Parathyroid adenoma (tissue), 2 donors: ENCODE results near the gene PRDM16.

Experiments used
- H2AFZ ChIP-seq: fragments of 300-600 bp; sonication (generic); one replicate; pipeline ENCODE4 v1.7.0; 2017; ENCODE audit warnings: antibody characterized with exemption, mild to moderate bottlenecking
- H3K27ac ChIP-seq: fragments of 300-600 bp; sonication (generic); one replicate; pipeline ENCODE4 v1.7.0; 2017
- H3K27me3 ChIP-seq: fragments of 300-600 bp; sonication (generic); one replicate; pipeline ENCODE4 v1.7.0; 2017; ENCODE audit warnings: low read length; ENCODE audit not compliant: control insufficient read depth, insufficient read depth
- H3K36me3 ChIP-seq: fragments of 300-600 bp; sonication (generic); one replicate; pipeline ENCODE4 v1.7.0; 2017; ENCODE audit warnings: low read length; ENCODE audit not compliant: control insufficient read depth, insufficient read depth
- H3K4me1 ChIP-seq: fragments of 300-600 bp; sonication (generic); one replicate; pipeline ENCODE4 v1.7.0; 2017; ENCODE audit warnings: control low read depth
- H3K4me2 ChIP-seq: fragments of 300-600 bp; sonication (generic); one replicate; pipeline ENCODE4 v1.7.0; 2017; ENCODE audit warnings: low read length
- H3K4me3 ChIP-seq: fragments of 300-600 bp; sonication (generic); one replicate; pipeline ENCODE4 v1.7.0; 2017; ENCODE audit warnings: low read depth, low read length
- H3K79me2 ChIP-seq: fragments of 300-600 bp; sonication (generic); one replicate; pipeline ENCODE4 v1.7.0; 2017; ENCODE audit warnings: control low read depth
- H3K9ac ChIP-seq: fragments of 300-600 bp; sonication (generic); one replicate; pipeline ENCODE4 v1.7.0; 2017; ENCODE audit warnings: mild to moderate bottlenecking
- H3K9me3 ChIP-seq: fragments of 300-600 bp; sonication (generic); one replicate; pipeline ENCODE4 v1.7.0; 2017; ENCODE audit warnings: low read length; ENCODE audit not compliant: control insufficient read depth
- TF ChIP-seq, protein P1 (sequence below): fragments of 300-600 bp; sonication (generic); IDR thresholded peaks from one replicate; pipeline ENCODE4 v1.7.0; 2017; ENCODE audit warnings: antibody characterized with exemption, mild to moderate bottlenecking
- donor health status: primary hyperparathyroidism.

PRDM16 gene

DNA sequence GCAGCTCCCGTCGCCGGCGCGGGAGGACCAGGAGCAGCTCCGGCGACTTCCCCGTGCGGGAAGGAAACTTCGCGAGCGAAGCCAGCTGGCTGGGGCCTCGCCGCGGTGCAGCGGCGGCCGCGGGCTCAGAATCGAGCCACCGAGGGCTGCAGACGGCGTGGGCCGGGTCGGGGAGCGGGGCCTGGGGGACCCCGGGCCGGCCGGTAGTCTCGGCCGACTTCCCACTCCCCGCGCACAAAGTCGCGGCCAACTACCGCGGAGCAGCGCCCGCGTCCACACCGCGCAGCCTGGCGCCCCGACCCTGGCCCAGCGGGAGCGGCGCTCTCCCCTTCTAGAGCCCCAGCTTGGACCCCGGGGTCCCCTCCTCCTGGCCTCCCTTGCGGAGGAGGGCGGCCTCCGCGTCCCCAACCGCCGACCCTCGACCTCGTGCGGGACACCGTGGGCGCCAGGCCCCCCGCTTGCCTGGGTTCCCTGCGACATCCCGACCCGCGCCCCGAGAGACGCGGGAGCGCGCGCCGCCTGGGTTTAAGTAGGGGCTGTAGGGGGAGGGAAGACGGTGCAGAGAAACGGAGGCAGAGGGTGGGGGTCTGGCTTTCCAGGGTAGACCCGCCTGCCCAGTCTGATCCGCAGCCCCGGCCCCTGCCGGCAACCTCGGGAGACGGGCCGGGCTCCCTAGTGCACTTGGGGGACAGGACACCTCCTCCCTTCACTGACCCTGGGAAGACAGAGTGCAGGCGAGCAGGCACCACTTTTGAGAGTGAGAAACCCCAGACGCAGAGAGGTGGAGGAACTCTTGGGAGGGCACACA lies 4.7 kb downstream of the PRDM16 start:
- H3K4me2 ChIP-seq, result no peak overlapping the region
- no peaks in the 10 kb centered on the region for H3K4me1 ChIP-seq
- H3K4me3 ChIP-seq, result no peak overlapping the region
- no peak overlapping the region for H2AFZ ChIP-seq
- H3K36me3 ChIP-seq, result no peaks in the 10 kb centered on the region
- H3K9me3 ChIP-seq, result no peaks in the 10 kb centered on the region
- H3K27me3 ChIP-seq, result no peaks in the 10 kb centered on the region
- no peak overlapping the region for H3K27ac ChIP-seq
- H3K9ac ChIP-seq, result no peak overlapping the region
- TF ChIP-seq, protein P1, sequence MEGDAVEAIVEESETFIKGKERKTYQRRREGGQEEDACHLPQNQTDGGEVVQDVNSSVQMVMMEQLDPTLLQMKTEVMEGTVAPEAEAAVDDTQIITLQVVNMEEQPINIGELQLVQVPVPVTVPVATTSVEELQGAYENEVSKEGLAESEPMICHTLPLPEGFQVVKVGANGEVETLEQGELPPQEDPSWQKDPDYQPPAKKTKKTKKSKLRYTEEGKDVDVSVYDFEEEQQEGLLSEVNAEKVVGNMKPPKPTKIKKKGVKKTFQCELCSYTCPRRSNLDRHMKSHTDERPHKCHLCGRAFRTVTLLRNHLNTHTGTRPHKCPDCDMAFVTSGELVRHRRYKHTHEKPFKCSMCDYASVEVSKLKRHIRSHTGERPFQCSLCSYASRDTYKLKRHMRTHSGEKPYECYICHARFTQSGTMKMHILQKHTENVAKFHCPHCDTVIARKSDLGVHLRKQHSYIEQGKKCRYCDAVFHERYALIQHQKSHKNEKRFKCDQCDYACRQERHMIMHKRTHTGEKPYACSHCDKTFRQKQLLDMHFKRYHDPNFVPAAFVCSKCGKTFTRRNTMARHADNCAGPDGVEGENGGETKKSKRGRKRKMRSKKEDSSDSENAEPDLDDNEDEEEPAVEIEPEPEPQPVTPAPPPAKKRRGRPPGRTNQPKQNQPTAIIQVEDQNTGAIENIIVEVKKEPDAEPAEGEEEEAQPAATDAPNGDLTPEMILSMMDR, result no peak
- H3K79me2 ChIP-seq, result no peaks in the 10 kb centered on the region

DNA sequence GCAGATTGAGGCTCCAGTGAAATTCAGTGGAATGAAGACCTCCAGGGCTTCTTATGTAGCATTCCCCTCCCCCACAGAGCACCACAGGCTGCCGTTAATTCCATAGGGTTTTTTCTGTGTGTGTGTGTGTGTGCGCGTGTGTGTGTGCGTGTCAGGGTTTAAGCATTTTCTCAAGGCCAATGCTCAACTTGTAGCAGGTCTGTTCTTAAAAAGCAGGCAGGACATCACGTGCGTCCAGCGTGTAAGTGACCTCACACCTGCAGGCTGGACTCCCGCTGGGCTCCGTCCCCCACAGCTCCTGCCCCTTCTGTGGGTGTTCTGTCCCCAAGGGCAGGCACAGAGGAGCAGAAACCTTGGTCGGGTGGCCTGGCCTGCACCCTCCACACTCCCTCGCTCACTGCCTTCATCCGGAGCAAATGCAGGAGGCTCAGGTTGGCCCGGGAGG lies 5.3 kb downstream of the PRDM16 start:
- Histone ChIP-seq H3K9ac (no peak overlapping the region), H2AFZ (no peak overlapping the region), H3K9me3 (no peaks in the 10 kb centered on the region), H3K27me3 (no peaks in the 10 kb centered on the region), H3K36me3 (no peaks in the 10 kb centered on the region), H3K79me2 (no peaks in the 10 kb centered on the region), H3K4me2 (no peak overlapping the region), H3K4me1 (no peaks in the 10 kb centered on the region), H3K27ac (no peak overlapping the region), H3K4me3 (no peak overlapping the region)
- TF ChIP-seq, protein P1, result no peak

DNA sequence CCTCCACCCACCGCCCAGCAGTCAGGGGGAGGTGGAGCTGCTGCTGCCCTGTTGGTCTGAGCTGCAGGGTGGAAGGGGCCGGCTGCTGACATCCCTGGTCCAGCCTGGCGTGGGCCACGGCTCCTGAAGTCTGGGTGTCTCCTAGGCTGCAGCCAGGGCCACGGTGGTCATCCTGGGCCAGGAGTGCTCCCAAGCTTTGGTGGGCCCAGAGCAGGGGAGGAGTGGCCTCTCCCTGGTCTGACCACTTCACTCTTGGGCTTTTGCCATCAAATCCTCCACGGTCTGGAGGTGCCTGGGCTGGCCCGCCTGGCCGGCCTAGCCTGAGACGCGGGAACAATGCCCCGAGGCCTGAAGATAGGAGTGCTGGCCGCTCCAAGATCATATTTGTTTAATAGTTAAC lies 5.8 kb downstream of the PRDM16 start:
- no peaks in the 10 kb centered on the region for H3K79me2 ChIP-seq
- H2AFZ ChIP-seq, result no peak overlapping the region
- no peak overlapping the region for H3K27ac ChIP-seq
- TF ChIP-seq, protein P1, result no peak
- H3K4me3 ChIP-seq, result no peak overlapping the region
- H3K27me3 ChIP-seq, result no peaks in the 10 kb centered on the region
- no peaks in the 10 kb centered on the region for H3K36me3 ChIP-seq
- H3K4me1 ChIP-seq, result no peaks in the 10 kb centered on the region
- no peak overlapping the region for H3K9ac ChIP-seq
- no peak overlapping the region for H3K4me2 ChIP-seq
- no peaks in the 10 kb centered on the region for H3K9me3 ChIP-seq

DNA sequence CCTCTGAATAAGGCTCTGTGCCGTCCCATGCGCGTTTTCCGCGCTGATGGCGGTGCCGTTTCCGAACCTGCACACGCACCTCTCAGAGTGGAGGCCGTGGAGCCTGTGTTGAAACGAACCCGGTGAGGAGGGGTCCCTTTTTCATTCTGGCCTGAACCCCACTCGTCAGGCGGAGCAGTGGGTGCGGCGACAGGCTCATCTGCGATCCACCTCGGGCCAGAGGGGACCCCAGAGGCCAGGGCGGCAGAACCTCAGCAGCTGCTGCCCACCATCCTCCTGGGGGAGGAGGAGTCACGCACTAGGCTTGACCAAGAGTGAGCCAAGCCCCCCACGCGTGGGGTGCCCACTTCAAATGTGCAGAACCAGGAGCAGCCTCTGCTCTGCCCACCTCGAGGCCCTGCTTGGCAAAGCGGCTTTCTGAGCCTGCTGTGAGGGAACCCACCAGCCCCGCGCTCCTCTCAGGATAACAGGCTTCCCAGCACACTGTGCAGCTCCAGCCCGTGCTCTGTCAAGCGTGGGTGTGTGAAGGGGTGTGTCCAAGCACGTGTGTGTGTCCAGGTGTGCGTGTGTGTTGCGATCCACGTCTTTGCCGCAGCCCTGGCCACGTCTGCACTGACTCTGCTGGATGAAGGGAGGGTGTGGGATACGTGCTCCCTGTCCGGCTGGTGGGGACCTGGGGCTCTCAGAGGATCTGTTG lies 6.8 kb downstream of the PRDM16 start:
- Histone ChIP-seq H3K4me3 (no peak overlapping the region), H3K9ac (no peak overlapping the region), H3K9me3 (no peaks in the 10 kb centered on the region), H3K4me2 (no peak overlapping the region), H3K27me3 (no peaks in the 10 kb centered on the region), H3K79me2 (no peaks in the 10 kb centered on the region), H2AFZ (no peak overlapping the region), H3K27ac (no peak overlapping the region), H3K4me1 (no peaks in the 10 kb centered on the region), H3K36me3 (no peaks in the 10 kb centered on the region)
- TF ChIP-seq, protein P1, result no peak
